Activated naive CD4-positive, alpha-beta T cell treated with anti-CD3 and anti-CD28 coated beads, Interleukin-2, amount 50 U/mL, for 72 hours (primary cell): Measurements from ENCODE around the gene CC2D1A. TPM values are rescaled to one million over a fixed set of nuclear protein-coding genes. Genes with fewer than 3 reads are reported as not detected.
A peak's percentile ranks its signal among the peaks of the same experiment; 100 is the strongest.

Experiments used
- ATAC-seq, 2 donors: fragments of 150-1000 bp; cut with Tn5 transposase; 2 replicates each; pipeline ENCODE4 v1.10.0; 2021; ENCODE audit warnings: mild to moderate bottlenecking in 2 of 2, moderate library complexity in 2 of 2
- DNase-seq, 2 donors: peaks; one replicate each; pipeline ENCODE4 v3.0.0; 2021 to 2022; ENCODE audit warnings: low spot score in 2 of 2
- H3K27ac Mint-ChIP-seq, 2 donors: one replicate each; pipeline ENCODE4 v1.8.0; 2022; ENCODE audit warnings: mild to moderate bottlenecking in 2 of 2, mixed read lengths in 2 of 2
- H3K36me3 Mint-ChIP-seq, 2 donors: one replicate each; pipeline ENCODE4 v1.8.0; 2022; ENCODE audit warnings: mixed read lengths in 2 of 2
- H3K9me3 Mint-ChIP-seq, 2 donors: one replicate each; pipeline ENCODE4 v1.8.0; 2022; ENCODE audit warnings: mixed read lengths in 2 of 2
- total RNA-seq, 2 donors: library from RNA; stranded (reverse); gene quantifications; one replicate each; pipeline ENCODE4 v1.2.3, GENCODE V29; 2022

The CC2D1A gene
- total RNA-seq, 2 donors from 2014 or later: 29.4 to 57.9 TPM

DNA sequence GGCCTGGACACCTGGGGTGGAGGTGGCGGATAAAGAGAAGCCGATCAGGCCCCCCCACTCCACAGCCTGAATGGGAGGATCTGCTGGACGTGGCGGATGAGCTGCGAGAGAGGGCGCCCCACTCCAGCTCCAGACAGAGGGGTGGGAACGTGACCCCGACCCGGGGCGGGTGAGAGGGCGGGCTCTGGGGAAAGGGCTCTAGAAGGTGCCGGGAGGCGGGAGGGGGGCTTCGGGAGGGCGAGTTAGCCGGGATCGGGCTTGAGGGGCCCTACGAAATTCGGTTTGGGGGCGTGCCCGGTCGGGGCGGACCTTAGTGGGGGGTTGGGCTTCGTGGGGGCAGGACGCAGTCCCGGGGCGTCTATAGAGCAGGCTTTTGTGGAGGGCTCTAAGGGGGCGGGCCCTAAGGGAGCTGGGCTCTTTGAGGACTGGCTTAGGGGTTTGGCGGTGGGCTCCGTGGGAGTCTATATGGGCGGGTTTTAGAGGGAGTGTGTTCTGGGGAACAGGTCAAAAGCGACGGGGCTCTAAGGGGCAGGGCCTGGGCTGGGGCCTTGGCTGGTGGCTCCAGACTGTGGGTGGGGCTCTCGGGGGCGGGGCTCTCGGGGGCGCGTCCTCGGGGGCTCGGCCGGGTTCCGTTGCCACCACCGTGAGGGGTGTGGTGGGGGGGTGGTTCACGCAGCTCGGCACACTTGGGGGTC lies 33.2 kb upstream of the CC2D1A start:
- Mint-ChIP-seq H3K9me3 (no peaks in the 10 kb centered on the region), H3K27ac (no peak overlapping the region), H3K36me3 (no peaks in the 10 kb centered on the region)
- peak in 1 of 2 donors; percentile 40 for DNase-seq
- peak; percentile 46 to 91 for ATAC-seq

DNA sequence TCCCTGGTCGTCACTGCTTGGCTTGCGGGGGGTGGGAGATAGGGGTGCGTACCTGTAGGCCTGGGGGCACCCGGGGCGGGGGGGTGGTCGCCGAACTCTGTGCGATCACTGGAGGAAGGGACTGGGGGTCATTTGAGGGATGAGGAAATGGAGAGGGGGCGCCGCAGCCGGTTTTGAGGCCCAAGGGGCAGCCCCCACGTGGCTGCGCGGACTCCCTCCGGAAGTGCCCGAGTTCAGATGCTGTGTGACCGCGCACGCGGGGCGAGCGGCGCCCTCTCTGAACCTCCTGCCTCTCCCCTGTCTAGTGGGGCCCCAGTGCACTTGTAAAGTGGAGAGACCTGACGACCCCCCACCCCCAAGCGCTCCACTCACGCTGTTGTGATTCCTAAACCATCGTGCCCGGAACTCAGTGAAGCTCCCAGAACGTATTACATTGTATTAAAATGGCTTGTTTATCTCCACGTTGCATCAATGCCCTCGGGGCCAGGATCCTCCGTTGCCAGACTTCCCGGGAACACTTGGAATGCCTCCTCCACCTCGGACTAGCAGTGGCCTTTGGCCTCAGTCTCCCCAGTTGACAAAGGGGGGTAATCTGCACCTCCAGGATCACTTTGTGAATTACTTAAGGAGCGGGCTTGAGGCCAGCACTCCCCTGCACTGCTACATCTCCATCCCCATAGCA lies 32.0 kb upstream of the CC2D1A start:
- no peak for DNase-seq
- Mint-ChIP-seq H3K9me3 (no peaks in the 10 kb centered on the region), H3K36me3 (no peaks in the 10 kb centered on the region), H3K27ac (no peak overlapping the region)
- no peak for ATAC-seq

DNA sequence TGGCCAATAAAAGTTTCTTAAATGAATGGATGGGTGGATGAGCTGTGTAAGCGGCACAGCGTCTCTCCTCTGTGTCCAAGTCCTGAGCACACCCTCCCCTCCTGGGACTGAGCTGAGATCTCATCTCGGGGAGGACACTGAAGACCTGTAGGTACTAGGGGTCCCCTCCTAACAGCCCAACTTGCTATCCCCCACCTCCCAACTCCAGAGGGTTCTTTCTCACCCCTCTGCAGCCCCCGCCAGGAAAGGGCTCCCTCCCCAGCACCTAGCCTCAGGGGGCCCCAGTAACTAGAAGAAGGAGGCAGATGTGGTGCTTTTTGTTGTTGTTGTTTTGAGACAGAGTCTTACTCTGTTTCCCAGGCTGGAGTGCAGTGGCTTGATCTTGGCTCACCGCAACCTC lies 30.2 kb upstream of the CC2D1A start:
- Mint-ChIP-seq H3K27ac (no peak overlapping the region), H3K9me3 (no peaks in the 10 kb centered on the region), H3K36me3 (no peaks in the 10 kb centered on the region)
- DNase-seq: no peak
- ATAC-seq: no peak

DNA sequence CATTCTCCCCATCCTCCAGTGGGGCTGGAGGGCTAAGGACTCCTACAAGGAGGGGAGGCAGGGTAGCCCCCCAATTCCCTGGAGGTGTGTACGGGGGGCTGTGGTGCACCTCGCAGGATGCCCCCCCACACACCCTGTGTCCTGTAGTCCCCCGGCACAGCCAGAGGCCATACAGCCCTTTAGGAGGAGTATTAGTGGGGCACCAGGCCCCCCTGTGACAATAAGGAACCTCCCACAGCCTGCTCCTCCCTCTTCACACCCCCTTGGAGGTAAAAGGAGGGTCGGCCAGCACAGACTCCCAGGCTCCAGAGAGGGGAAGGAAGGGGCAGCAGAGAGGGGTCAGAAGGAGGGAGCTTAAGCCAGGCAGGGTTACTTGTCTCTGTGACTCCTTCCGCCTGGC lies 29.2 kb upstream of the CC2D1A start, which contains the start of gene NANOS3:
NANOS3 (plus strand) TSS at position 301 of the 400 bp plus-strand sequence. CDS start 115 bp downstream, outside the sequence.
- Mint-ChIP-seq H3K27ac (no peak within 1 kb of the TSS), H3K36me3 (no peaks in the 10 kb centered on the region), H3K9me3 (no peaks in the 10 kb centered on the region)
- DNase-seq: no peak
- ATAC-seq: no peak

DNA sequence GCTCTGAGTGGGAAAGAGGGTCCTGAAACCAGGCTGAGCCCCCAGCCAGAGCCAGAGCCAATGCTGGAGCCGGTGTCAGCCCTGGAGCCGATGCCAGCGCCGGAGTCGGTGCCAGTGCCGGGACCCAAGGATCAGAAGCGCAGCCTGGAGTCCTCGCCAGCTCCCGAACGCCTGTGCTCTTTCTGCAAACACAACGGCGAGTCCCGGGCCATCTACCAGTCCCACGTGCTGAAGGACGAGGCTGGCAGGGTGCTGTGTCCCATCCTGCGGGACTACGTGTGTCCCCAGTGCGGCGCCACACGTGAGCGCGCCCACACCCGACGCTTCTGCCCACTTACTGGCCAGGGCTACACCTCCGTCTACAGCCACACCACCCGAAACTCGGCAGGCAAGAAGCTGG lies 28.7 kb upstream of the CC2D1A start:
- Mint-ChIP-seq H3K36me3 (no peaks in the 10 kb centered on the region), H3K9me3 (no peaks in the 10 kb centered on the region), H3K27ac (no peak overlapping the region)
- ATAC-seq: no peak
- DNase-seq: no peak

DNA sequence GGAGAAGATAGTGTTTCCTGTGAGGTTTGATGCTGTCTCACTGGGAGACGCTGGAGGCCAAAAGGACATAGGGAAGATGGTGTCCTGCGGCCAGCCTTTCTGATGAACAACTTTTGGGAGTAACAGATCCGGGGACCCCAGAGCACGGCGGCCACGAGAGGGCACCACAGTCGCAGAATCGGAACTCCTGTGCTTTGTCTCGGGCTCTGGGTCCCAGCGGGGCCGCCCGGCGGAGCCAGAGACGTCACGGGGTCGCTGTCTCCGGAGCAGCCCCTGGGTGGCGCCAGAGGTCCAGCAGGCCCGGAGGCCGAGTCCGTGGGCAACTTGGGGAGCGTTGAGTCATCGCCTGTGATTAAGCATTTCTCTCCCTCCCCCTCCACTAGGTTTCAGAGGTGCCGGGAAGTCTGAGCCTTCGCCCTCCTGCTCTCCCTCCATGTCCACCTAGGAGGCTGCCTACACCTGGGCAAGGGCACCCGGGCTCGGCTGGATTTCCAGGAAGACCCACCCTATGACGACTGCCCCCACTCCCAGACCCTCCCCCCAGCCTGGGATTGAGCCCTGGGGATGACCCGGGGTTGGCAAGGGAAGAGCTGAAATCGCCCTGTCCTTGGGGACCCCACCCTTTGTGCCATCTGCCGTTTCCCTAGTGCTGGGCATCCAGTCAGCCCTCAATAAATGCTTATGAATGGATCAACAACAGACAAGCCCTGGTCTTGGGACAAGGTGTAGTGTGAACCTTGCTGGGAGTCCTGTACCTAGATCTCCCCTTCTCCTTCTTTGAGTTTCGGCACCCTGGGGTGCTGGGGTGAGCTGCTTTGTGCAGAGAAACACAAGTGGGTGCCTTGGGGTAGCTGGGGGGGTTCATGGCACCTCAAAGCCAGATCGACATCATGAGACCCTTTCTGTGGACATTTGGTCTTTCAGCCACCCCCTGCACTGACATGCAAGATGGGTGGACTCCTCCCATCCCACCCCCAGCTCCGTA lies 25.6 kb upstream of the CC2D1A start:
- Mint-ChIP-seq H3K9me3 (no peaks in the 10 kb centered on the region), H3K27ac (peak overlapping the region; percentile 72 to 88), H3K36me3 (no peaks in the 10 kb centered on the region)
- peak; percentile 89 to 95 for ATAC-seq
- DNase-seq: peak; percentile 99 to 100

DNA sequence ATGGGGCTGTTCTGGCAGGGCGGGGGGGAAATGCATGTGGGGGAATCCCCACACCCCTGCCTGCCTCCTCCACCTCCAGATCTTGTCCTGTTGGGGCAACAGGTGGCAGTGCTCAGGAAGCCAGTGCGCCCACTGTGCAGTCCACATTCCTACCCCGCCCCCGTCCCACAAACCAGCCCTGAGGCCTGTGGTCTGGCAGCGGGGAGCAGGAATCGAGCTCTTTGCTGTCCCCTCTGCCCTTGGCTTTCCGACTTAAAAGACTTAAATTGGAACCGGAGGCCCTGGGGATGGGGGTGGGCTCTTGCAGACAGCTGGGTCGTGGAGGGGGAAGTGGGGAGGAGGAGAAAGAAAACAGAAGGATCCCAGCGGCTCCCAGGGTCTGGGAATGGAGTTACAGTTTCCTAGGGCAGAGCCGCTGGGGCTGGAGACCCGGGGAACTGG lies 24.7 kb upstream of the CC2D1A start:
- Mint-ChIP-seq H3K9me3 (no peaks in the 10 kb centered on the region), H3K36me3 (no peaks in the 10 kb centered on the region), H3K27ac (peak overlapping the region; percentile 36 to 88)
- ATAC-seq: no peak
- no peak for DNase-seq

DNA sequence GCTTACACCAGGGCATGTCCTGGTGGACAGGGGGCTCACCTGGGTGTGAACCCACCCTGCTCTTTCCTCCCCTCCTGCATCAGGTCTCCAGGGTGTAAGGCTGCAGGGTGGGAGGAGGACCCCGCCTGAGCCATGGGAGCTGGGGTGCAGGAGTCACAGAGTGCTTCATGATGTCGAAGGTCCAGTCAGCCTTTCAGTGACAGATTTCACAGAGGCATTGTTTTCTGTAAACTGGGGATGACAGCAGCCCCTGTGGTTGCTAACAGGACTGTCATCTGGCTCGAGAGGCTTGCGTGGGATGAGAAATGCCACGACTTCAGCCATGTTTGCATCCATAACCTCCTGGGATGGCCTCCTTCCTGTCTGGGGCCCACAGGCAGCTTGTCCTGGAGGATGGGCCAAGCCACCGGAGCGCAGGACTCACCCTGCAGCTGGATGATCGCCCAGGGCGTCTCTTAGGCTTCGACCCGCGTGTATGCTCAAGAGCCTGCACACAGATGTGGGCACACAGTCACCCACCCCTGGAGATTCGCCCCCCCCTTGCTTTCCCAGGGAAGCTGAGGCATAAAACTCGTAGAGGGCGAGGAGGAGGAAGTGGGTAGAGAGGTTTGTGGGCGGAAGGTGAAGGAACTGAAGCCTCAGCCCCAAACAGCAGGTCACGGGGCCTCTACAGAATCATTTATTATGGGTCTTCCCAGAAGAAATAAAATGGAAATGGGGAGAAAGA lies 24.1 kb upstream of the CC2D1A start:
- H3K36me3 Mint-ChIP-seq: no peaks in the 10 kb centered on the region
- no peaks in the 10 kb centered on the region for H3K9me3 Mint-ChIP-seq
- DNase-seq: peak; percentile 39 to 74
- ATAC-seq: peak; percentile 25 to 53
- peak overlapping the region; percentile 29 to 88 for H3K27ac Mint-ChIP-seq

DNA sequence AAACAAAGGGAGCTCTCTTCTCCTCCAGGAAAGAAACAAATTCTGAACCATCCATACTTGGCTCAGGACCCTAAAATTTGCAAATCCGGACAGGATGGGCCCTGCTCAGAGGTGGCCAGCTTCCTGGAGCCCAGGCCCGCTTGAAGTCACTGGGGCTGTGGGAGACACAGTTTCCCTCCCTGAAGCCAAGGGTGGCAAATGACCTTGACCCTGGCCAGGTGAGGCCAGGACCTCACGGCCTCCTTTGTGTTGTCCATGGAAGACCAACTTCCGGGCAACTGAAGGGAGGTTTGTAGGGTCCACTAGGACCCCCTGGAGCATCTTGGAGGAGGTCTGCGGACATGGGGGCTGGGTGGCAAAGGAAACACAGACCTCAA lies 23.6 kb upstream of the CC2D1A start:
- H3K9me3 Mint-ChIP-seq: no peaks in the 10 kb centered on the region
- no peak for DNase-seq
- peak overlapping the region in 1 of 2 donors; percentile 88 for H3K27ac Mint-ChIP-seq
- no peak for ATAC-seq
- no peaks in the 10 kb centered on the region for H3K36me3 Mint-ChIP-seq

DNA sequence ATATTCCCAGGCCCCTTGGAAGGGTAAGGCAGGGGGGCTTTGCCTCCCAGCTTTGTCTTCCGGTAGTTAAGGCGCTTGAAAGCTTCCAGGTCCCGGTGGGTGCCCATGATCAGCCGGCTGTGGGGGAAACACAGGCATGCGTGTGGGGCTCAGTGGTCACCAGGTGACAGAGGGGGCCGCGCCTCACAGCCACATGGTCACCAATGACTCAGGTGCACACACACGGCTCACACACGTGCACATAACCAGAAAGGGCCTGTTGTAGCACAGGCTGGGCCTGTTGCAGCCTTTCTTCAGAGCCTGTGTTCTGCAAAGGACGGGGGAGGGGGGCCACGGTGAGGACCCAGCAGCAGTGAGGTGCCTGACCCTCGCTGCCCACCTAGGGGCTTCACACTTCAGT lies 23.2 kb upstream of the CC2D1A start:
- ATAC-seq (no peak), DNase-seq (no peak)
- Mint-ChIP-seq H3K27ac (peak overlapping the region in 1 of 2 donors; percentile 88), H3K9me3 (no peaks in the 10 kb centered on the region), H3K36me3 (no peaks in the 10 kb centered on the region)

DNA sequence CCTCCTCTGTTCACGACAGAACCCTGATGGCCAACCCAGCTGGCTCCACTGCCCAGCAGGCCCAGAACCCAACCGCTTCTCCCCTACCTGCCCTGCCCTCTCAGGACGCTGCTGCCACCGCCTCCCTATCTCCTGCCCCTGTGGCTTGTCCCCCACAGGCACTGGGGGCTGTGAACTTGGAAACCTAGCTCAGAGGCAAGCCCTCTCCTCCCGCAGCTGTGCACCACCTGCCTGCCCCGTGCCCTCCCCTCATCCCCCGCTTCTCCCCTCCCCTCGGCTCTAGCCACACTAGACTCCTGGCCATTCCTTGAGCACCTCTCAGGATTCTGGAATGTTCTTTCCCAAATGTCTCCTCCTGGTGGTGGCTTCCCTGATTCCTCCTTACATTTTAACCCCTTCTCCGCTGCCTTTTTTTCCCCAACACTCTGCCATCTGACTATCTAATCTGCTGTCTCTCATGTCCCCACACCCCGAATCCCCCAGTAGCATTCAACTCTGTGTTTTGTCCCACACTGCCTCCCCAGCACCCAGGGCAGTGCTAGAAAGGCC lies 22.4 kb upstream of the CC2D1A start:
- H3K9me3 Mint-ChIP-seq: no peaks in the 10 kb centered on the region
- ATAC-seq (no peak), DNase-seq (no peak)
- peak overlapping the region in 1 of 2 donors; percentile 68 for H3K27ac Mint-ChIP-seq
- H3K36me3 Mint-ChIP-seq: no peaks in the 10 kb centered on the region

DNA sequence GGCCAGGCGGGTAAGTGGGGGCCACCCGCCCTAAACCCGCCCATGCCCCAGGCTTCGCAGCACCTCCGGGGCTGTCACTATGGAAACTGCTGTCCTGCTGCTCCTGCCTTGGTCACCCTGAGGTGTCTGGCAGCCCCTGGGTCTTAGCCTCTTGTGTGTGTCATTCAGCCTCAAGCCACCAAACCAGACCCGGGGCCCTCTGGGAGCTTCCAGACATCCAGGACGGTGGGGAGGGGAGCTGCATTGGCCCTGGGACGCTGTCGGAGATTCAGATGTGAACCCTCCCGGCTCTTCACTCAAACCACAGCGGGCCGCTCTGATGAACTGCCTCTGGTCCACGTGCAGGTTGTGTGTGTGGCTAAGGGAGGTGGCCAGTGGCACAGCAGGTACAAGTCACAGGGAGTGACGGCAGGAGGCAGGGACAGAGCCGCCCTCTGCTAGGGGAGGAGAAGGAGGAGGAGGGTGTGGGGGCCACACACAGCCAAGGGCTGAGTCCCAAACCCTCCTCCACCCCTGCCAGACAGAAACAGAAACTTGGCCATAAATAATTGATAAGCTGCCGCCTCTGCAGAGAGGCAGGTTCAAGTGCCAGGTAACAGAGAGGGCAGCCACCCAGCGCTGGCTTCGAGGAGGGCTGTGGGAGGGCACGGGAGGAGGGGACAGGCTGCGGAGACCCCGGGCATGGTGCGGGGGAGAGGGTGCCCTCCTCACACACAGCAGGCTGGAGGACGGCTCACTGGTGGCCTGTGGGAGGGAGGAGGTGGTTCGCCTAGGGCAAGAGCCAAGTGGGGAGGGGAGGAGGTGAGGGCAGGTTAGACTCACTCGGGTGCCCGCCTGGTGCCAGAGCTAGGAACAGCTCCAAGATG lies 21.0 kb upstream of the CC2D1A start:
- H3K27ac Mint-ChIP-seq: no peak overlapping the region
- ATAC-seq (no peak), DNase-seq (no peak)
- H3K9me3 Mint-ChIP-seq: no peaks in the 10 kb centered on the region
- no peaks in the 10 kb centered on the region for H3K36me3 Mint-ChIP-seq

DNA sequence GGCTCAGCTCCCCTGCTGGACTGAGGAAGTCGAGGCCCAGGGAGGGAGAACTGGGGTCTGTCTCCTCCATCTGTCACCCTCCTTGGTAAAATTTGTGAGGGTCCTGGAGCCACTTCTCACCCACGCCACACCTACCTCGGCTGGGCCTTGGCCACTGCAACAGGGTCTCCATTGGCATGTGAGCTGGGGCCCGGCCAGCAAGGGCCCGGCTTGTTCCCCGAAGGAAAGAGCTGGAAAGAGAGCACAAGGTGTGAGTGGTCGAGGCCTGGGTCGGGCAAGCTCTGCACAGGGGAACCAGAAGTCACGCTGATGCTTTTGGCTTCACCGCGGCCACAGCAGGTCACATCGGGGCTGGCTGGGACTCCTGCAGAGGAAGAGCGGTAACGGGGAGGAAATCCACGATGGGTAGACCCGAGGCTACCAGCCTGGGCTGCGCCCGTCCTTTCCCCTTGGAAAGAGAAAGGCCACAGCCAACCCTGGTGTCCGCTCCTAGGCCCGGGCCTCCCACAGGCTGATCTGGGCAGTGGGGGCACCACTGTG lies 20.1 kb upstream of the CC2D1A start:
- H3K36me3 Mint-ChIP-seq: no peaks in the 10 kb centered on the region
- DNase-seq: no peak
- no peak overlapping the region for H3K27ac Mint-ChIP-seq
- ATAC-seq: no peak
- H3K9me3 Mint-ChIP-seq: no peaks in the 10 kb centered on the region

DNA sequence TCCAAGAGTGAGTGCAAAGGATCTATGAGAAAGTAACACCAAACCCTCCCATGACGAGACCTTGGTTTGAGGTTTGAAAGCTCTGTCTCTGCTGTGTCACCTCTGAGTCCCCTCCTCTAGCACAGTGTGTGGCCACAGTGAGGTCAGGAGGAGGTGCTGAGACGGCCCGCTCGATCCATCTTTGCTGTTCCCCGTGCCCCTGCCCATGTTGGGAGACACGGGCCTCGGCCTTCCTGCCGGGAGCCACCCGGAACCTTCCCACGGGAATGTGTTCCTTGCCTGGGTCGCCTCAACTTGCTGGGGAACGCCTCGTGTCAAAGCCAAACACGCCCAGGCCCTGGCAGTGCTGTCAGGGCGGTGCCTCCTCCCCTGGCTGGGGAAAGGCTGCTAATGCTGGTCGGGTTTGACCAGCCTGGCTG lies 19.0 kb upstream of the CC2D1A start:
- no peak overlapping the region for H3K27ac Mint-ChIP-seq
- DNase-seq: no peak

DNA sequence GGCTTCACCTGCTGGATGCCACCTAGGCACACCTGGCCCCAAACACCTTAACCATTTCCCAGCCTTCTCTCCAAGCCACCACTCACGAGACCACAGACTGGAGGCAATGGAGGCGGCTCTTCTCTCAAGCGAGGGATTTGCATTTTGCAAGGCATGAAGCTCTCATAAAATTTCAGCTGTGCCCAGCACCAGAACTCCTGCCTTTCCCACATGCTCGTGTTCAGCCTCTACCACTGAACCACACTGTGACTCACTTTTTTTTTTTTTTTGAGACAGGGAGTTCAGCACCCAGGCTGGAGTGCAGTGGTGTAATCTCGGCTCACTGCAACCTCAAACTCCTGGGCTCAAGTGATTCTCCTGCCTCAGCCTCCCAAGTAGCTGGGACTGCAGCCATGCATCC lies 18.5 kb upstream of the CC2D1A start:
- Mint-ChIP-seq H3K9me3 (no peaks in the 10 kb centered on the region), H3K27ac (peak overlapping the region in 1 of 2 donors; percentile 36), H3K36me3 (no peaks in the 10 kb centered on the region)
- DNase-seq: no peak
- peak in 1 of 2 donors; percentile 47 for ATAC-seq

More for the DNA sequence above, 19.0 kb upstream of the CC2D1A start:
- no peaks in the 10 kb centered on the region for H3K9me3 Mint-ChIP-seq
- ATAC-seq: peak; percentile 53 to 55
- no peaks in the 10 kb centered on the region for H3K36me3 Mint-ChIP-seq
